Motor neuron (in vitro differentiated cells): ENCODE measurements around the gene ATXN1L. TPM values are rescaled to one million over a fixed set of nuclear protein-coding genes. Genes with fewer than 3 reads are reported as not detected.
"Not testable (repeated sequence)": the region's sequence is repeated elsewhere in the genome, so short reads cannot be mapped to it uniquely, and the experiment has no call there.

Experiments used
- ATAC-seq, 8 experiments: fragments of 200-7000 bp; cut with Tn5 transposase; replicated peaks in 6 of 8; 2 replicates each; pipeline ENCODE4 v1.8.0; 2021; ENCODE audit warnings: mild to moderate bottlenecking in 8 of 8, moderate library complexity in 8 of 8
- H3K27ac ChIP-seq, 2 donors: fragments of 250-450 bp; sonication (Bioruptor Pico); 2 replicates each; pipeline ENCODE4 v1.9.0; 2021; ENCODE audit warnings: antibody characterized with exemption in 2 of 2, mild to moderate bottlenecking in 2 of 2, moderate library complexity in 1 of 2
- H3K4me1 ChIP-seq, 2 donors: fragments of 250-450 bp; sonication (Bioruptor Pico); replicated peaks in 1 of 2; 2 replicates each; pipeline ENCODE4 v1.6.1; 2021; ENCODE audit warnings: antibody characterized with exemption in 2 of 2, mild to moderate bottlenecking in 2 of 2, moderate library complexity in 1 of 2
- H3K4me3 ChIP-seq, 5 donors: fragments of 250-450 bp; sonication (Bioruptor Pico); 2 replicates each; pipeline ENCODE4 v1.9.0; 2021; ENCODE audit warnings: antibody characterized with exemption in 5 of 5, mild to moderate bottlenecking in 5 of 5, moderate library complexity in 4 of 5
- WGBS, 10 experiments: fragments of 450-650 bp; shearing (Covaris generic); methylation state at CpG; one replicate each; pipeline ENCODE4 v1.0.0; 2022; 5-methylcytosine and 5-hydroxymethylcytosine counted together
- in situ Hi-C, 9 experiments: fragments of 400-800 bp; cut with MboI; loops; one replicate each; pipeline ENCODE4 v1.15.0; 2021; ENCODE audit warnings: low sequenced_read_pairs in 9 of 9, low pct_unique_long_range_greater_than_20kb in 2 of 9; ENCODE audit not compliant: unreplicated experiment in 9 of 9
- total RNA-seq, 8 experiments: library from RNA; unstranded; fragments of 300-600 nt; gene quantifications; 2 replicates each; pipeline versions ENCODE4 v1.2.3 to v1.2.4, GENCODE V29; 2022

ATXN1L gene
- total RNA-seq, 8 experiments from 2014 or later = 7.5 to 22.7 (median 17.2) TPM

GRCh38 chr16:71832112-71832511 is 13.7 kb upstream of the ATXN1L start:
- H3K4me1 ChIP-seq, H3K27ac ChIP-seq, H3K4me3 ChIP-seq, in situ Hi-C loops, ATAC-seq: not testable (repeated sequence)
- WGBS, 10 experiments = 60 to 100% (median 83%) methylated on average over 1 to 2 of the region's 2 CpGs; no CpG with 5 or more reads in 1 of the 10 experiments

DNA sequence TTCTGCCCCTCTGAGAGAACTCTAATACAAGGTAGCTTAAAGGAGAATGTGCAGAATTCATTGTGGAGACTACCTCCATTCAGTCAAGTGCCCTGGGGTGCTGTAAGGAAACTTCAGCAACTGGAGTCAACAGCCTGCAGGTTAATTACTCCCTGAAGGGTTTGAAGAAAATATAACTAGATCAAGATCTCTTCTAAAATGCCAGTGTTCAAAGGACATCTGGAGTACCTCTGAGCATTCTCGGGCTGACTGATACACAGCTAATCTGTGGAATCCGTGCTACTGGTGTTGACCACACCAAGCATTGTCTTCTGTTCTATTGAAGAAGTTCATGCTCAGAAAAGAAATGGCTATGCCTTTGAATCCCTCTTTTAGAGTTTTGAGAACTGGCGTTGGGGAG is 11.5 kb upstream of the ATXN1L start:
- no peak for ATAC-seq
- Histone ChIP-seq H3K4me1 (no peaks in the 10 kb centered on the region), H3K27ac (no peak overlapping the region), H3K4me3 (no peak overlapping the region)
- in situ Hi-C loops = no loop called here
- 40 to 100% (median 93%) methylated on average over 1 to 3 of the region's 3 CpGs; no CpG with 5 or more reads in 2 of the 10 experiments for WGBS, 10 experiments

GRCh38 chr16:71837150-71837549 is 8.6 kb upstream of the ATXN1L start:
- in situ Hi-C loops = no loop called here
- Histone ChIP-seq H3K4me3 (no peak overlapping the region), H3K27ac (no peak overlapping the region), H3K4me1 (no peaks in the 10 kb centered on the region)
- 86 to 100% (median 100%) methylated on average over 1 to 3 of the region's 3 CpGs; no CpG with 5 or more reads in 2 of the 10 experiments for WGBS, 10 experiments
- no peak for ATAC-seq

GRCh38 chr16:71840052-71840451 is 5.7 kb upstream of the ATXN1L start:
- ATAC-seq = peak in 3 of 8 experiments; percentile 92 to 96 (median 96)
- in situ Hi-C loops = no loop called here
- 17 to 69% (median 42%) methylated on average over 1 to 6 of the region's 7 CpGs; no CpG with 5 or more reads in 3 of the 10 experiments for WGBS, 10 experiments
- Histone ChIP-seq H3K4me3 (no peak overlapping the region), H3K4me1 (no peaks in the 10 kb centered on the region), H3K27ac (no peak overlapping the region)

GRCh38 chr16:71843572-71843971 is 2.2 kb upstream of the ATXN1L start:
- ATAC-seq = no peak
- Histone ChIP-seq H3K27ac (no peak overlapping the region), H3K4me3 (no peak overlapping the region), H3K4me1 (peaks cover 4 to 7% of the 10 kb centered on the region in 2 donors)
- 14 to 79% (median 61%) methylated on average over 1 to 2 of the region's 2 CpGs; no CpG with 5 or more reads in 2 of the 10 experiments for WGBS, 10 experiments
- in situ Hi-C loops = no loop called here

- Histone ChIP-seq H3K27ac (peak overlapping the region in 1 of 2 donors; percentile 53), H3K4me3 (peak overlapping the region; percentile 74 to 94 (median 87)), H3K4me1 (peaks cover 4 to 7% of the 10 kb centered on the region in 2 donors)
- WGBS, 10 experiments = 0 to 4% (median 0%) methylated on average over 1 to 10 of the region's 20 CpGs; no CpG with 5 or more reads in 3 of the 10 experiments
- peak in 2 of 8 experiments; percentile 4 for ATAC-seq
- in situ Hi-C loops = no loop called here
Measured at GRCh38 chr16:71846431-71846830, 655 bp downstream of the ATXN1L start.

DNA sequence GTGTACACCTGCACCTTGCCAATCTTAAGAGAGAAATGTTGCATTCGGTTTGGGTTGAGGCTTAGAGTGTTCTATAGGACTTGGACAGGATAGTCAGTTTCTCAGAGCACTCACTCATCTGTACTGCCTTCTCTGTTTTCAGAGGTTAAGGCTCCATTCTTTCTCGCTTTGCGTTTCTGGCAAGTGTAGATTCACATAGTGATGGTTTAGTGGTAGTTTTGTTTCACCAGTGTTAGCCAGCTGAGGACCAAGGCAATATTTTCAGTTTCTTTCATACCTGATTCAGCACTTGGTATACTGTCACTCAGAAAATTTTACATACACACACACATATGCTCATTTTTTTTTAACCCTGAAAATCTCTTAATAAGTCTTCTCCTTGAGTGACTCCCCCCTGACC is 1.3 kb downstream of the ATXN1L start:
- WGBS, 10 experiments = 40 to 82% (median 63%) methylated on average over 2 to 3 of the region's 3 CpGs; no CpG with 5 or more reads in 4 of the 10 experiments
- in situ Hi-C loops = no loop called here
- peak overlapping the region; percentile 74 to 94 (median 87) for H3K4me3 ChIP-seq
- no peak overlapping the region for H3K27ac ChIP-seq
- H3K4me1 ChIP-seq = peaks cover 4 to 7% of the 10 kb centered on the region in 2 donors
- no peak for ATAC-seq

GRCh38 chr16:71848622-71849021 is 2.8 kb downstream of the ATXN1L start:
- H3K4me1 ChIP-seq = peaks cover 4 to 7% of the 10 kb centered on the region in 2 donors
- H3K27ac ChIP-seq = no peak overlapping the region
- 63 to 100% (median 90%) methylated on average over 1 to 6 of the region's 6 CpGs for WGBS, 10 experiments
- H3K4me3 ChIP-seq = no peak overlapping the region
- in situ Hi-C loops = no loop called here
- no peak for ATAC-seq

DNA sequence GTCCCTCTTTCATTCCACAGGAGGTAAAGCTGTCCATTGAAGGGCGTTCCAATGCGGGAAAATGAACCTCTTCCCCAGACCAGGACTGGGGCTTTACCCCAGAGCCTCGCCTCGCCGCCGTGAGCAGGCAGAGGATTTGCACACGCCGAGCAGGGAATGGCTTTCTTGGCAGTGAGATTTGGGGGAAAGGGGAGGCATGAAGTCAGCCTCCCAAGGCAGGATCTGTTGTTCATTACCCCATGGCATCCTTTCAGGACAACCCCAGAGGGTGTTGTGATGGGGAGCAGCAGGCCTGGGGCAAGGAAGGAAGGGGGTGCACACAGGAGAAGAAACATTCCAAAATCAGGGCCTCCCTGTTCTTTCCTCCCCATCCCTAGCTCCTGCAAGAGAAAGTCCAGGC is 6.0 kb downstream of the ATXN1L start:
- ATAC-seq = peak in 1 of 8 experiments; percentile 9
- no peak overlapping the region for H3K4me3 ChIP-seq
- no peak overlapping the region for H3K27ac ChIP-seq
- in situ Hi-C loops = no loop called here
- peaks cover 4 to 7% of the 10 kb centered on the region in 2 donors for H3K4me1 ChIP-seq
- 24 to 100% (median 100%) methylated on average over 1 to 5 of the region's 8 CpGs; no CpG with 5 or more reads in 7 of the 10 experiments for WGBS, 10 experiments

DNA sequence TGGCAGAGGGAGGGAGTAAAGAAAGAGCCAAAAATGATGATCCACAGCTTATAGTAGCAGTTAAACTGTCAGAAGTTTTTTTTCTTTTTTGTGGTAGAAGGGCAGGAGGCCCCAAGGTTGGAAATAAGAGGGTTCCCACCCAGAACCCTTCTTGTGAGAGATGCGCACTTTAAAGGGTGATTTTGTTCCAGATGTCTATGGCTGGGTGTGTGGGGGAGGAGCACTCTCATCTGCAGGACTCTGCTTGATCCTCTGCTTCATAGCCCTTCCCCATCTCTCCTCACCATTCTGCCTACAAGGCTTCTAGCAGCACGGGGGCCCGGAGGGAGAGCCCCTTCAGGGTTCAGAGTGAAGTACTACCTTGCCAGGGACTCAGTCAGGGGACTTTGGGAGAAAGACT is 6.4 kb downstream of the ATXN1L start:
- no peak overlapping the region for H3K4me3 ChIP-seq
- H3K4me1 ChIP-seq = peaks cover 0 to 3% of the 10 kb centered on the region in 2 donors
- 83 to 90% methylated on average over 2 to 3 of the region's 3 CpGs; no CpG with 5 or more reads in 8 of the 10 experiments for WGBS, 10 experiments
- peak in 3 of 8 experiments; percentile 64 to 85 (median 77) for ATAC-seq
- H3K27ac ChIP-seq = no peak overlapping the region
- in situ Hi-C loops = no loop called here

- 80 to 100% methylated on average over 1 to 3 of the region's 4 CpGs; no CpG with 5 or more reads in 8 of the 10 experiments for WGBS, 10 experiments
- Histone ChIP-seq H3K4me3 (no peak overlapping the region), H3K27ac (no peak overlapping the region), H3K4me1 (no peaks in the 10 kb centered on the region)
- in situ Hi-C loops = no loop called here
- no peak for ATAC-seq
Measured at GRCh38 chr16:71852561-71852960, 6.8 kb downstream of the ATXN1L start.

DNA sequence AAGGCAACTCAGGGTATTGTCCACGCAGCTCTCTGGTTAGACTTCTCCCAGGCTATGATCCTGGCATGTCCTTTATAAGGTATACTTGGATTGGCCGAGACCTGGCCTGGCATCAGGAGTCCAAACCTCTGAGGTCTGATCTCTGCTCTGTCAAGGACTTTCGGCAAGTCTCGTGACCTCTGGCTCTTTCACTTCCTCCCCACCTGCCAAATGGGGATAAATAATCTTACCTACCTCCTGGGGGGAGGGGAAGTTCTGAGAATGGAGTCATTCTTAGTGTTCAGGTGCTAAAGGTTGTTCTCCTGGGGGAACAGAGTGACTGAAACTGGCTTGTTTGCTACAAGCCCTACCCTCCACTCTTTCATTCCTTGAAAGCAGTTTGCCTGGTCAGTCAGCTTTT is 7.6 kb downstream of the ATXN1L start:
- WGBS, 10 experiments = 80 to 100% (median 100%) methylated on average over 1 to 3 of the region's 4 CpGs; no CpG with 5 or more reads in 4 of the 10 experiments
- no peak for ATAC-seq
- in situ Hi-C loops = no loop called here

GRCh38 chr16:71854369-71854948 is 8.7 kb downstream of the ATXN1L start:
- in situ Hi-C loops = no loop called here
- Histone ChIP-seq H3K4me3 (no peak overlapping the region), H3K4me1 (no peaks in the 10 kb centered on the region), H3K27ac (no peak overlapping the region)
- no peak for ATAC-seq
- WGBS, 10 experiments = 72 to 100% (median 95%) methylated on average over 1 to 4 of the region's 4 CpGs; no CpG with 5 or more reads in 1 of the 10 experiments

More for the DNA sequence above, 7.6 kb downstream of the ATXN1L start:
- Histone ChIP-seq H3K4me3 (no peak overlapping the region), H3K27ac (no peak overlapping the region), H3K4me1 (no peaks in the 10 kb centered on the region)
